ENCODE data around the gene PROZ. TPM values are rescaled to one million over a fixed set of nuclear protein-coding genes. Genes with fewer than 3 reads are reported as not detected.

PROZ gene
- total RNA-seq, 2 experiments from 2014 or later, result not detected

DNA sequence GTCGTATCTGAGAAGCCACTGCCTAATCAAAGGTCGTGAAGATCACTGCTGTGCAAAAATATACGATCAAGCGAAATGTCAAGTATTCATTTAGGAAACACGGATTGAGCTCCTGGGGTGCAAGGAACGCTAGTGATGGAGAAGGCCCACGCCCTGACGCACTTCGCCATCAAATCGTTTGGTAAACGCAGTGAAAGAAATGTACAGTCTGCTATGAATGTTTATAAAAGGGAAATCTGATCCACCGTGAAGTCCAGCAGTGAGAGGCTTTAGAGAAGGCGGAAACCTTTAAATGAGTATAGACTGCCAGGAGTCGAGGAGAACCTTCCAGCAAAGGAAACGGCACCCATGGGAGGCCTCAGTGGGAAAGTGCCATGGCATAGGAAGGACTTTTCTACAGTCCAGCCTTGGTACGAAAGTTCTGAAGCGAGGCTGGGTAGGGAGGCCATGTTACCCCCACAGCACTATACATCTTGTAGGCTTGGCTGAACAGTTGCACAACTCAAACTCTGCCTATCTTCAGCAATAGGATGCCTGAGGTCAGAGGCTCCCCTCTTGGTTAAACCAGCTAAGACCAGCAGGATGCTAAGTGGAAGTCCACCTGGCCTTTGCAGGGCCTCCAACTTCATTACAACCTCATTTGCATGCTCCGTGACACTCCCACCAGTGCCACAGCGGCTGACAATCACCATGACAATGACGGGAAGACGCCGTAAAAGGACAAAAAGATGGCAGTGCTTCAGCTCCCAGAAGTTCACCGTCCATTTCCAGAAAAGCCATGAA is 29.6 kb downstream of the PROZ start:
- peaks cover 64% of the 10 kb centered on the region for H3K36me3 ChIP-seq (ENCODE audit: insufficient read depth, low read length)
- H3K36me3 Mint-ChIP-seq (ENCODE audit: low read depth), result peaks cover 83% of the 10 kb centered on the region

DNA sequence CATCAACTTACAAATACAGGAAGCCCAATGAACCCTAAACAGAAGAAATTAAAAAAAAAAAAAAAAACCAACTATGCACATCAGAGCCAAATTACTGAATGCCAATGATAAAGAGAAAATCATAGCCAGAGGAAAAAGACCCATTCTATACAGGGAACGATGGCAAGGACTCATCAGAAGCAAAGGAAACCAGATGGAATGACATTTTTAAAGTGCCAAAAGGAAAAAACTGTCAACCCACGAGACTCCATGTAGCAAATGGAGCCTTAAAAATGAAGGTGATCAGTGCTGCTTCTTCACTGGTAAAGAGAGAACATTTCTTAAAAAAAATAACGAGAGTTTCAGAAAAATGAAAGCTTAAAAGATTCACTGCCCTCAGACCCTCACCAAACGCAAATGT is 31.7 kb downstream of the PROZ start:
- no peak overlapping the region for H3K27ac Mint-ChIP-seq
- CTCF ChIA-PET, result no interaction called here
- POLR2A ChIA-PET, result interaction anchor here (0.9 to 1.5 kb wide), 2 partner anchors 14 to 19 kb away, joined by 3 to 6 read pairs; partner anchors contain the start of genes CUL4A and PCID2

More for the DNA sequence above, 29.6 kb downstream of the PROZ start:
- Mint-ChIP-seq H3K9me3 (no peaks in the 10 kb centered on the region), H3K27me3 (no peaks in the 10 kb centered on the region), H3K4me1 (ENCODE audit: low read depth) (peaks cover 42% of the 10 kb centered on the region), H3K27ac (peak overlapping the region; percentile 85), H3K4me3 (no peak overlapping the region)
- TF ChIP-seq, protein P1, sequence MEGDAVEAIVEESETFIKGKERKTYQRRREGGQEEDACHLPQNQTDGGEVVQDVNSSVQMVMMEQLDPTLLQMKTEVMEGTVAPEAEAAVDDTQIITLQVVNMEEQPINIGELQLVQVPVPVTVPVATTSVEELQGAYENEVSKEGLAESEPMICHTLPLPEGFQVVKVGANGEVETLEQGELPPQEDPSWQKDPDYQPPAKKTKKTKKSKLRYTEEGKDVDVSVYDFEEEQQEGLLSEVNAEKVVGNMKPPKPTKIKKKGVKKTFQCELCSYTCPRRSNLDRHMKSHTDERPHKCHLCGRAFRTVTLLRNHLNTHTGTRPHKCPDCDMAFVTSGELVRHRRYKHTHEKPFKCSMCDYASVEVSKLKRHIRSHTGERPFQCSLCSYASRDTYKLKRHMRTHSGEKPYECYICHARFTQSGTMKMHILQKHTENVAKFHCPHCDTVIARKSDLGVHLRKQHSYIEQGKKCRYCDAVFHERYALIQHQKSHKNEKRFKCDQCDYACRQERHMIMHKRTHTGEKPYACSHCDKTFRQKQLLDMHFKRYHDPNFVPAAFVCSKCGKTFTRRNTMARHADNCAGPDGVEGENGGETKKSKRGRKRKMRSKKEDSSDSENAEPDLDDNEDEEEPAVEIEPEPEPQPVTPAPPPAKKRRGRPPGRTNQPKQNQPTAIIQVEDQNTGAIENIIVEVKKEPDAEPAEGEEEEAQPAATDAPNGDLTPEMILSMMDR (IDR thresholded peaks at IDR 0.05), result no peak
- Histone ChIP-seq H3K4me3 (ENCODE audit: low read length) (no peak overlapping the region), H3K27ac (ENCODE audit: low read depth in 1 of 2, low read length in 2 of 2) (no peak overlapping the region), H3K4me1 (ENCODE audit: insufficient read depth, low read length) (peaks cover 31% of the 10 kb centered on the region), H3K9me3 (ENCODE audit: control insufficient read depth in 1 of 2, insufficient read depth in 1 of 2, low read length in 2 of 2) (no peaks in the 10 kb centered on the region), H3K27me3 (ENCODE audit: control insufficient read depth in 1 of 2, insufficient read depth in 2 of 2, low read length in 2 of 2) (no peaks in the 10 kb centered on the region)
- DNase-seq, result no peak
- CTCF ChIA-PET, result no interaction called here
- intact Hi-C loops (cut with DNase I, micrococcal nuclease), result no loop called here
- POLR2A ChIA-PET, result interaction anchor here (3.3 kb wide), 1 partner anchor 21 kb away, joined by 25 read pairs; the partner anchor contains the start of genes CUL4A and PCID2
- ATAC-seq (ENCODE audit: poor library complexity), result no peak

DNA sequence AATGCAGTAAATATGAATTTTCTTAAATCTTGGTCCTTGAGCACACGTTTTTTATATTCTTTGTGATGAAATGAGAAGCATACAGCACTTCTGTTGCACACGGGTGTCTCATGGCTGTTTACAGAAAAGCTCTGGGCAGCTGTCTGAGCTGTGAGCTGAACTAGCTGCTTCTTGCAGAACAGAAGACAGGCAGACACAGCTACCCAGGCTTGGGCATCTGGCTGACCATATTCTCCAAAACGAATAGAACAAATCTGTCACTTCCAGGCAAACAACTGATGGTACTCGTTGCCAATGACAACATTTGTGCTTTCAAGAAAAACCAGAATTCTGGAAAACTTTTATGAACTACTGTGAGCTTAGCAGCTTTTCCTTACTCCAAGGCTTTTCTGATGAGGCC is 33.8 kb downstream of the PROZ start:
- peaks cover 7% of the 10 kb centered on the region for H3K4me1 Mint-ChIP-seq (ENCODE audit: low read depth)
- no peak for DNase-seq
- ATAC-seq (ENCODE audit: poor library complexity), result no peak

More for the DNA sequence above, 31.7 kb downstream of the PROZ start:
- H3K4me3 Mint-ChIP-seq, result no peak overlapping the region
- peaks cover 26% of the 10 kb centered on the region for H3K4me1 Mint-ChIP-seq (ENCODE audit: low read depth)
- intact Hi-C loops (cut with DNase I, micrococcal nuclease), result no loop called here
- Histone ChIP-seq H3K4me1 (ENCODE audit: insufficient read depth, low read length) (peaks cover 17% of the 10 kb centered on the region), H3K27ac (ENCODE audit: low read depth in 1 of 2, low read length in 2 of 2) (no peak overlapping the region), H3K4me3 (ENCODE audit: low read length) (no peak overlapping the region), H3K36me3 (ENCODE audit: insufficient read depth, low read length) (peaks cover 69% of the 10 kb centered on the region), H3K27me3 (ENCODE audit: control insufficient read depth in 1 of 2, insufficient read depth in 2 of 2, low read length in 2 of 2) (no peaks in the 10 kb centered on the region), H3K9me3 (ENCODE audit: control insufficient read depth in 1 of 2, insufficient read depth in 1 of 2, low read length in 2 of 2) (no peaks in the 10 kb centered on the region)
- H3K9me3 Mint-ChIP-seq, result no peaks in the 10 kb centered on the region
- TF ChIP-seq, protein P1 (IDR thresholded peaks at IDR 0.05), result no peak
- H3K36me3 Mint-ChIP-seq (ENCODE audit: low read depth), result peaks cover 86% of the 10 kb centered on the region
- ATAC-seq (ENCODE audit: poor library complexity) (no peak), DNase-seq (no peak)
- no peaks in the 10 kb centered on the region for H3K27me3 Mint-ChIP-seq

More for the DNA sequence above, 33.8 kb downstream of the PROZ start:
- intact Hi-C loops (cut with DNase I, micrococcal nuclease), result no loop called here
- Mint-ChIP-seq H3K4me3 (no peak overlapping the region), H3K27ac (no peak overlapping the region), H3K27me3 (no peaks in the 10 kb centered on the region), H3K9me3 (no peaks in the 10 kb centered on the region), H3K36me3 (ENCODE audit: low read depth) (peaks cover 94% of the 10 kb centered on the region)
- Histone ChIP-seq H3K27me3 (ENCODE audit: control insufficient read depth in 1 of 2, insufficient read depth in 2 of 2, low read length in 2 of 2) (no peaks in the 10 kb centered on the region), H3K9me3 (ENCODE audit: control insufficient read depth in 1 of 2, insufficient read depth in 1 of 2, low read length in 2 of 2) (no peaks in the 10 kb centered on the region), H3K4me1 (ENCODE audit: insufficient read depth, low read length) (peaks cover under 1% of the 10 kb centered on the region), H3K4me3 (ENCODE audit: low read length) (no peak overlapping the region), H3K36me3 (ENCODE audit: insufficient read depth, low read length) (peaks cover 82% of the 10 kb centered on the region), H3K27ac (ENCODE audit: low read depth in 1 of 2, low read length in 2 of 2) (no peak overlapping the region)
- ChIA-PET POLR2A (no interaction called here), CTCF (no interaction called here)
- TF ChIP-seq, protein P1 (IDR thresholded peaks at IDR 0.05), result no peak
